ENCODE data around the gene CSTPP1.
"Not testable (repeated sequence)": the region's sequence is repeated elsewhere in the genome, so short reads cannot be mapped to it uniquely, and the experiment has no call there.

The CSTPP1 gene

GRCh38 chr11:47071791-47072261, 135.3 kb downstream of the CSTPP1 start:
- H3K4me3 ChIP-seq (ENCODE audit: low read length): no peak overlapping the region
- TF ChIP-seq CTCF (conservative IDR thresholded peaks at IDR 0.05; ENCODE audit: low read length): no peak
- DNase-seq (ENCODE audit: low read depth): peak; percentile 5

GRCh38 chr11:47078751-47079521, 142.4 kb downstream of the CSTPP1 start:
- no peak overlapping the region for H3K4me3 ChIP-seq (ENCODE audit: low read length)
- TF ChIP-seq CTCF (conservative IDR thresholded peaks at IDR 0.05; ENCODE audit: low read length): no peak
- peak; percentile 23 for DNase-seq (ENCODE audit: low read depth)

- H3K4me3 ChIP-seq (ENCODE audit: low read length); DNase-seq (ENCODE audit: low read depth): not testable (repeated sequence)
Observed at GRCh38 chr11:47080775-47081174, 144.2 kb downstream of the CSTPP1 start.

- TF ChIP-seq CTCF (conservative IDR thresholded peaks at IDR 0.05; ENCODE audit: low read length): no peak
- no peak overlapping the region for H3K4me3 ChIP-seq (ENCODE audit: low read length)
- DNase-seq (ENCODE audit: low read depth): peak; percentile 88
Observed at GRCh38 chr11:47083913-47084312, 147.4 kb downstream of the CSTPP1 start.

DNA sequence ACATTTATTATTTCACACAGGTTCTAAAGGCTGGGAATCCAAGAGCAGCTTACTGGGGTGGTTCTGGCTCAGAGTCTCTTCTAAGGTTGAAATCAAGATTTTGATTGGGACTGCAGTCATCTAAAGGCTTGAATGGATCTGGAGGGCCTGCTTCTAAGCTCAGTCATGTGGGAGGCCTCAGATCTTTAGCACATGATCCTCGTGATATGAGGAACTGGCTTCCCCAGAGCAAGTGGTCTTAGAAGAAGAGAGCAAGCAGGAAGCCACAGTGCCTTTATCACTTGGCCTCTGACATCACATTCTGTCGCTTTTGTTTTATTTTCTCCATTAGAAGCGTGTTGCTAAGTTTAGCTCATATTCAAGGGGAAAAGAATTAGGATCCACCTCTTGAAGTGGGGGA, 151.2 kb downstream of the CSTPP1 start:
- no peak for DNase-seq (ENCODE audit: low read depth)
- no peak for TF ChIP-seq CTCF (conservative IDR thresholded peaks at IDR 0.05; ENCODE audit: low read length)

DNA sequence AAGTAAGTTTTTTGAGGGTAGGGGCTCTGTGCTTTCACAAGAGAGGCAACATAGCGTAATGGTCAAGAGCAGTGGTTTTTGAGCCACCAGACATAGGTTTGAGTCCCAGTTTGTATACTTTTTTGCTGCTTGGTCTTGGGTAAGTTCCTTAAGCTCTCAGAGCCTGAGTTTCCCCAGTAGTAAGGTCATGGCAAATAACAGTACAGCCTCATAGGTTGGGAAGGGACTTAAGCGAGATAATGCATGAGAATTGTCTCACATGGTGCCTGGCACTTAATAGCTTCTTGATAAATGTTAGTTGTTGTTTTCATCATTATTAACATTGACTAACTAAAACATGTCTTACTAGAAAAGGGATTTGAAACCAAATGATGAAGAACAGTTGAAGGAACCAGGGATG, 157.0 kb downstream of the CSTPP1 start:
- TF ChIP-seq CTCF (conservative IDR thresholded peaks at IDR 0.05; ENCODE audit: low read length): no peak
- H3K4me3 ChIP-seq (ENCODE audit: low read length): no peak overlapping the region
- DNase-seq (ENCODE audit: low read depth): no peak

More for the DNA sequence above, 151.2 kb downstream of the CSTPP1 start:
- no peak overlapping the region for H3K4me3 ChIP-seq (ENCODE audit: low read length)

- DNase-seq (ENCODE audit: low read depth); H3K4me3 ChIP-seq (ENCODE audit: low read length): not testable (repeated sequence)
Observed at GRCh38 chr11:47096871-47097270, 160.3 kb downstream of the CSTPP1 start.

GRCh38 chr11:47098223-47098622, 161.7 kb downstream of the CSTPP1 start:
- not testable (repeated sequence) for DNase-seq (ENCODE audit: low read depth); H3K4me3 ChIP-seq (ENCODE audit: low read length)

All from AG10803 (cell line).